Measurements from ENCODE around the gene TRPM7. TPM values are rescaled to one million over a fixed set of nuclear protein-coding genes. Genes with fewer than 3 reads are reported as not detected.

TRPM7 gene
- total and polyA plus RNA-seq, 9 of the 15 experiments (the other 6 are each of a cell fraction or from before 2014, with no cell fraction given), result 12.3 to 59.2 (median 31.5) TPM

DNA sequence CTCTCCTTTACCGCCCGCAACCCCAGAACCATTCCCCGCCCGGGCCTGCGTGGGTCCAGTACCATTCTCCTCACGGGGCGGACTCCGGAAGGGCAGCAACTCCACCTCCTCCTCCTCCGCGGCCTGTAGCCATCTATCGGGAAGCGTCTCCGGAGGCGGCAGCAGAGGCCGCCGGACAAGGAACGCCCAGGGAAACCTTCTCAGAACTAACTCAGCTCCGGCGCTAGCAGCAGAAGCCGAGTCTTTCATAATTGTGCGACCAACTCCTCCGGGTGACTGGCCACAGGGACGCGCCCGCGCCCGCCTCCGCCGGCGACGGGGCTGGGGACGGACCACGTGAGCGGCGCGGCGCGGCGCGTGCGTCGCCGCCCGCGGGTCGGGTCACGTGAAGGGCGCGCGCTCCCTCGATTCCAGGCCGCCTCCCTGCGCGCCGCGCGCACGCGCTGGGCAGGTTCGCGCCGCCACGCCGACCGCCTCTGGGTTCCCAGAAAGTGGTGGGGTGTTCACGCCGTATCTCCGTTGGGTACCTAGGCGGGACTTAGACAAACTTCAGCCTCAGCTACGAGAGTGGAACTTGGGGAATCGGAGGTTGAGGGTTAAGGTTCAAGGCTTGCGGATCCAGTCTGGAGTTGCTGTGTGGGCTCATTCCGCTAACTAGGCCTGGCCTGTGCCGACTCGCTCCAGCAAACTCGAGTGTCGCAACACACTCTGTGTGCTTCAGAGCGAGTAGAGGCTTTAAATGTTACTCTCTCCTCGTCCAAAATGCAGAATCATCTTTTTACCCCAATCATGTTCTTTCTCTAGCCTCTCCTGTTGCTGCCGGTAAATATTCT lies at the start of gene TRPM7 (continued):
- TF ChIP-seq CUX1 (CRISPR knock-in tag; IDR thresholded peaks at IDR 0.05), result no peak; the same call in 1 of the 2 replicates
- no peak; the same call in 1 of the 2 replicates for TF ChIP-seq KAT7 (CRISPR knock-in tag; IDR thresholded peaks at IDR 0.05; ENCODE audit: borderline replicate concordance)
- TF ChIP-seq ZNF830 (CRISPR knock-in tag; IDR thresholded peaks at IDR 0.05), result no peak
- TF ChIP-seq IFI16 (CRISPR knock-in tag; IDR thresholded peaks at IDR 0.05), result no peak
- TF ChIP-seq HNRNPUL1 (IDR thresholded peaks at IDR 0.05; ENCODE audit: low read length), result no peak
- TF ChIP-seq ZNF384 (IDR thresholded peaks at IDR 0.05; ENCODE audit: low read depth, low read length), result no peak
- no peak; the same call in 1 of the 2 replicates for TF ChIP-seq ZNF668 (CRISPR knock-in tag; IDR thresholded peaks at IDR 0.05)
- no peak for TF ChIP-seq ZNF77 (CRISPR knock-in tag; IDR thresholded peaks at IDR 0.05)
- no peak for TF ChIP-seq KLF13 (tag; IDR thresholded peaks at IDR 0.05; ENCODE audit: borderline replicate concordance, low read depth)
- TF ChIP-seq TRIM28 (IDR thresholded peaks at IDR 0.05), result no peak
- no peak for TF ChIP-seq RBM39 (optimal IDR thresholded peaks at IDR 0.05; ENCODE audit: low read depth, low read length)
- TF ChIP-seq CHD1 (IDR thresholded peaks at IDR 0.05; ENCODE audit: low read length), result peak; percentile 15
- no peak for TF ChIP-seq BMI1 (IDR thresholded peaks at IDR 0.05; ENCODE audit: low read length)
- no peak for TF ChIP-seq RBM14 (IDR thresholded peaks at IDR 0.05; ENCODE audit: borderline replicate concordance, insufficient read depth, low read depth, low read length)
- TF ChIP-seq NFIX (CRISPR knock-in tag; IDR thresholded peaks at IDR 0.05; ENCODE audit: low read depth), result no peak
- TF ChIP-seq ZNF282 (CRISPR knock-in tag; IDR thresholded peaks at IDR 0.05), result no peak; the same call in 1 of the 2 replicates
- 0 out of 2 replicates have a peak, but pooled peaks have one; percentile 12 for TF ChIP-seq STAT5A (IDR thresholded peaks at IDR 0.05; ENCODE audit: borderline replicate concordance, low read length)
- peak; percentile 95 for TF ChIP-seq L3MBTL2 (IDR thresholded peaks at IDR 0.05)
- peak; percentile 59; the same call in 1 of the 2 replicates for TF ChIP-seq ZBTB2 (IDR thresholded peaks at IDR 0.05)
- TF ChIP-seq CXXC5 (CRISPR knock-in tag; IDR thresholded peaks at IDR 0.05), result peak; percentile 100
- no peak for TF ChIP-seq E2F5 (CRISPR knock-in tag; IDR thresholded peaks at IDR 0.05)
- TF ChIP-seq ZBTB7A (IDR thresholded peaks at IDR 0.05; ENCODE audit: borderline replicate concordance, control insufficient read depth, low read depth, low read length), result no peak
